KG1 (cell line): ENCODE results near the gene CLIP4.
A peak's percentile ranks its signal among the peaks of the same experiment; 100 is the strongest.
"Not testable (repeated sequence)": the region's sequence is repeated elsewhere in the genome, so short reads cannot be mapped to it uniquely, and the experiment has no call there.

Experiments used
- DNase-seq: peaks from one replicate; lab custom pipeline; 2025; lab: John Stamatoyannopoulos, UW

CLIP4 gene

DNA sequence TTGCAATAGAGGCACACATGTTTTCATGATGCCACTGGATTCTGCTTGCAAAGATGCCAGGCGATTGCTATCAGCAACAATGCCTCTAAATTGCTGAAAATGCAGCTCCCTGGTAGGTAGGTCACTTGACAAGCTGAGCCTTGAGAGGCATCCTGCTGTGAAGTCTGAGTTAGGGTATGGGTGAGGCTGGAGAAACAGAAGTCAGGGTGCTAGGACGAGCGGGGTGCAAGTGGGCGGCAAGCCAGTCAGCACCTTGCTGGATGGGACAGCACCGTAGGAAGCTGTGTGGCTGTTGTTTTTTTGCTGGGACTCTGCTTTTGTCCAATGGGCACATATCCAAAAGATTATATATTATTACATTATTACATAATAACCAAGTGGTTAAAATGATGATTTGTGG lies 10.5 kb upstream of the CLIP4 start:
- no peak for DNase-seq

DNA sequence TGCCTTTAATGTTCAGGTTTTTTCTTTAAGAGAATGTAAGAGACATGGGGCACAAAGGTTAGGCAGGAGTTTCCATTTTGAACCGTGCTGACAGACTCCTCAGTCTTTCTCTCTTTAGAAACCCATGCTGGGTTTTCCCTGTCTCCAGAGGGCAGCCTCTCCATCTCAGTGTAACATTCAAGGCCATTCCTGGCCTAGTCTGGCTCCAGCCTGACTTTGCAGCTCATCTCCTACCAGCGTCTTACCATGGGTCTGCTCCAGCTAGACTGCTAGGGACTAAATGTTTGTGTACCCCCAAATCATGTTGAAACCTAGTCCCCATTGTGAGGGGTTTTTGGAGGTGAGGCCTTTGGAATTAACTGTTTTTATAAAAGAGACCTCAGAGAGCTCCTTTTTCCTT lies 9.8 kb upstream of the CLIP4 start:
- DNase-seq: no peak

DNA sequence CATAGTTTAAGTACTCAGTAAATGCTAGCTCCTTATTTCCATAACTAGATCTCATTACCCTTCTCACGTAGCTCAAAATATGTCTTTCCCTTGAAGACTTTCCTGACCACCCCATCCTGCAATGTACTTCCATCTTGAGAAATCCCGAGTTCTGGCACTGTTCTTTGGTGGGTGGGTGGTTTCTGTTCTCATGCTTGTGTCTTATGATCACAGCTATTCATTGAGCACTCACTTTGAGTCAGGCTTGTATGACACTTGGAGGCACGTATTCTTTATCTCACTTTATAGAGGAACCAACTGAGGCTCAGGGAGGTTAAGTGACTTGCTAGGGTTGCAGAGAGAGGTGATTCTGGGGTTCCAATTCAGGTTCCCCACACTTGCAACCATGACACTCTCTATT lies 9.0 kb upstream of the CLIP4 start:
- no peak for DNase-seq

DNA sequence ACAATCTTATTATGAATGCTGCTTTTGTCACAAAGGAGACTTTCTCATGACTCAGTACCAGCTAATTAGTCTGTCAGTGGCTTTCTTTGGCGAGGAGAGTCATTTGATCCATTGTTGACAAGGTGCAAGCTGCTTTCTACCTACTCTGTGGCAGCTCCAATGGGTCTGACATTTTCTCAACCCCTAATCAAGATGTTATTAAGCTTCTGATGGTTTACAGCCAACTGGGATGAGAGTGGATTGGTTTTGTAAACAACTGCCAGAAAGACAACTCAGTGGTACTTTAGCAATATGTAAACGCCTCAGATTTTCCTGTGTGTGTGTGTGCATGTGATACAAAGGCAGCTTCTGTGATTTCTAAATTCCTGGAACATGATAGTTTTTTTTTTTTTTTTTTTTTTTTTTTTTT lies 8.2 kb upstream of the CLIP4 start:
- no peak for DNase-seq

DNA sequence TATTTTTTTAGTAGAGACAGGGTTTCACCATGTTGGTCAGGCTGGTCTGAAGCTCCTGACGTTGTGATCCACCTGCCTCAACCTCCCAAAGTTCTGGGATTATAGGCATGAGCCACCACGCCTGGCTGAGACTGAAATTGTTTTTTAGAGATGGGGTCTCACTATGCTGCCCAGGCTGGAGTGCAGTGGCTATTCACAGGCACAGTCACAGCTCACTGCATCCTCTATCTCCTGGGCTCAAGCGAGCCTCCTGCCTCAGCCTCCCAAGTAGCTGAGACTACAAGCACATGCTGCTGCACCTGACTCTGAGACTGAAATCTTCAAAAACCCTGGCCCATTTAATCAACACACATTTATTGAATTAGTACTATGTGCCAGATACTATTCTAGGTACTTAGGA lies 7.7 kb upstream of the CLIP4 start:
- DNase-seq: not testable (repeated sequence)

DNA sequence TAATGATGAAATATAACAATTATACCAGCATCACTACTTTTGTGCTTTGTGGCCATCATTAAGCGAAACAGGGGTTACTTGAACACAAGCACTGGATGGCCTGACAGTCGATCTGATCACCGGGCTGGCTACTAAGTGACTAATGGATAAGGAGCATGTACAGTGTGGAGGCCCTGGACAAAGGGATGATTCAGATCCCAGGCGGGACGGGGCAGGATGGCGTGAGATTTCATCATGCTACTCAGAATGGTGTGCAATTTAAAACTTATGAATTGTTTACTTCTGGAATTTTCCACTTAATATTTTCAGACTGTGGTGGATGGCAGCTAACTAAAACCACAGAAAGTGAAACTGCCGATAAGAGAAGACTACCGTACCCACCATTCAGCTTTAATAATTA lies 7.0 kb upstream of the CLIP4 start:
- no peak for DNase-seq

DNA sequence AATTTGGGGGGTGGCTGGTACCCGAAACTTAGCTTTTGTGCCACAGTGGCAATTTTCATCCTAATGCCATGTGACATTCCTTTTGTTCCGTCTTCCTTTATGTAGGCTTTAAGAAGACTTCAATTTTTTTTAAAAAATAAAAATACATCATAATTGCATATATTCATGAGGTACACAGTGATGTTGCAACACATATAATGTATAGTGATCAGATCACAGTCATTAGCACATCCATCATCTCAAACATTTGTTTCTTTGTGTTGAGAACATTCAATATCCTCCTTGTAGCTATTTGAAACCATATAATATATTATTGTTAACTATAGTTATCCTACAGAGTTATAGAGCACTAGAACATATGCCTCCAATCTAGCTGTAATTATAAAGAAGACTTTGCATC lies 6.0 kb upstream of the CLIP4 start:
- DNase-seq: no peak

DNA sequence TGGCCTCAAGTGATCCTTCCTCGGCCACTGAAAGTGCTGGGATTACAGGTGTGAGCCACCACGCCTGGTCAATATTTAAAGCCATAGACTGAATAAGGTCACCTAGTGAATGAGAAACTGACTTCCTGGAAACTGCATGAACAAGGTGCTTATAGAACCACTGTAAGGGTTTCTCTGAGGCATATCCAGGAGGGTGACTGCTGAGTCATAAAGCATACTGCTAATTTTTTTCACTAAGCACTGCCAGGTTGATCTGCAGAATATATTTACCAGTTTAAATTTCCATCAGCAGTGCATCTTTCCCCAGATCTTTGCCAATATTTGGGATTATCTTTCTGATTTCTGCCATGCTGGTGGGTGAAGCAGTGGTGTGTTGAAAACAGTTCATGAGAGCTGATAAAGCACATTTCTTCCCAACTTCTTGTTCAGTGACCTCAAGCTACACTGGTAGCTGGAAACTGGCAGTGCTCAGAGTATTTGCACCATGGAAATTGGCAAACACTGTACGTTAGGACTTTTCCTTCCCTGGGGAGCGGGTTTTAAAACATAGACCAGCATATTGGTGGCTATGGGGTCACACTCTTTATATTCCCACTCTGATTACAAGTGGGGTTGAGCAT lies 4.2 kb upstream of the CLIP4 start:
- no peak for DNase-seq

DNA sequence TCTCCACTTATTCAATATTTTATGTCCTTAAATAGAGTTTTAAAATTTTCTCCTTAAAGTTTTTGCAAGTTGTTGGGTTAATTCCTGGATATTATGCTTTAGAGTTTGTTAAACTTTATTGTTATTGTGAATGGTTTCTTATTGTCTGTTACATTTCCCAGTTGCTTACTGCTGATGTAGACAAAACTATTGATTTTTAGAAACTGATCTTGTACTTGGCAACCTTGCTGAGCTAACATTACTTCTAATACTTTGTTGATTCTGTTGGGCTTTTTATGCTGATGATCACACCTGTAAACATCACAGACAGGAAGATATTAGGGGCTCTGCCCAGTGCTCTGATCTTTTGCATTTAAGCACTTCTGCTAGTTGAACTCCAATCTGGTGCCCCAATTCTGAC lies 2.8 kb upstream of the CLIP4 start:
- no peak for DNase-seq

DNA sequence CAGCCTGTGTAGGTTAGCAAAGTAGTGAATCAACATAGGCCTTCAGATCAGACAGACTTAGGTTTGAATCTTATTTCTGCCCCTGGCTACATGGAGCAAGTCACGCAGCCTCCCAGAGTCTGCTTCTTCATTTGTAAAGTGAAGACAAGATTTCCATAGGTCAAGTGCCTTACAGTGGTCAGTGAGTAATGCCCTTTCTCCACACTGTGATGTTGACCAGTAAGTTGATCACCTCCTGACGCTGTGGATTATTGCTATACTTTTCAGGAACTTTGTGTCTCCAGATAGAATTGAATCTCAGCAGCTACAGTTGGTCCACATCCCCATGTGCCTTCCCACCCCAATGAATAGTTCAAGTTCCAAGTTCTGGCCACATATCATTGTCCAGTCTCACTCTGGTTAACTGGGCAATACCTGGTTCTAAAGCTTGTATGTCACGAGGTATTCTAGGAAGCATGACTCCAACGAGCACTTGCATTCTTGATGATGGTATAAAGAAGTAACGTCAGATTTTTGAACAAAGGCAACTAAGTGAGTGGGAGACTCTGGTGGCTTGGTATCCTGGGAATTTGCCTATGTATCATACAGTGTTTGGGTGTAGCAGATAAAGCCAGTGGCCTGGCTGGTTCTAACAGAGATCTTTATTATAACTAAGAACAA lies 2.1 kb upstream of the CLIP4 start:
- no peak for DNase-seq

DNA sequence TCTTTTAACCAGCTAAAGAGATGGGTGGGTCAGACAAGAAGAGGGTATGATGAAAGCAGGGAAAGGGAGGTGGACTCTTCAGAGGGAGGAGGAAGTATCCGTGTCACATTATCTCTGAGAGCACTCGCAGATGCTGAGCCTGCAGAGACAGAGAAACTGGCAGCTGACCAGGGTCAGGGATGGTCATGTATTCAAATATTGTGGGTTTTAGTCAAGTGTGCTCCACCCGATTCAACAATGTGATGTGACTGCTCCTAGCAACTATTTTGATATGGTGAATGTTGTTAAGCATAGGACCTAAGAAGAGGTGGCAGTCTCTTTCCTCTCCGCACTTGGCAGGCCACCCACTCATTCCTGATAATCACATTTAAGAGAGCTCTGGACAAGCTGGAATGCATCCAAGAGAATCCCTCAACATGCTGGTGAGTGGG lies 1.3 kb upstream of the CLIP4 start:
- no peak for DNase-seq

DNA sequence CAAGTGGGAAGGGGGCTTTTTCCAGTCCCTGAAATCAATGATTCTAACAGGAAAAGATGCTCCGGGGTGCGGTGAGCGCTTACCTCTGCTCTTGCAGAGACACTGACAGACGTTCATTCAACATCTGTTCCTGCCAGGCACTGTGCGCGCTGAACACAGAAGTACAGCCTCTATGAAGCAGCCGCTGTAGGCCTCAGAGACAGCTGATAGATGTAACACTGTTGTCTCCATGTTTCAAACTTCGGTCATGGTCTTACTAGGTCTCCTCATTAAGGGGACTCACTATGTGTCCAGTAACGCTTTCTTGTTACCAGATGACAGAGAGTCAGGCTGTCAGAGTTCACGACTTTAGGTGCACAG lies 649 bp upstream of the CLIP4 start:
- DNase-seq: no peak

DNA sequence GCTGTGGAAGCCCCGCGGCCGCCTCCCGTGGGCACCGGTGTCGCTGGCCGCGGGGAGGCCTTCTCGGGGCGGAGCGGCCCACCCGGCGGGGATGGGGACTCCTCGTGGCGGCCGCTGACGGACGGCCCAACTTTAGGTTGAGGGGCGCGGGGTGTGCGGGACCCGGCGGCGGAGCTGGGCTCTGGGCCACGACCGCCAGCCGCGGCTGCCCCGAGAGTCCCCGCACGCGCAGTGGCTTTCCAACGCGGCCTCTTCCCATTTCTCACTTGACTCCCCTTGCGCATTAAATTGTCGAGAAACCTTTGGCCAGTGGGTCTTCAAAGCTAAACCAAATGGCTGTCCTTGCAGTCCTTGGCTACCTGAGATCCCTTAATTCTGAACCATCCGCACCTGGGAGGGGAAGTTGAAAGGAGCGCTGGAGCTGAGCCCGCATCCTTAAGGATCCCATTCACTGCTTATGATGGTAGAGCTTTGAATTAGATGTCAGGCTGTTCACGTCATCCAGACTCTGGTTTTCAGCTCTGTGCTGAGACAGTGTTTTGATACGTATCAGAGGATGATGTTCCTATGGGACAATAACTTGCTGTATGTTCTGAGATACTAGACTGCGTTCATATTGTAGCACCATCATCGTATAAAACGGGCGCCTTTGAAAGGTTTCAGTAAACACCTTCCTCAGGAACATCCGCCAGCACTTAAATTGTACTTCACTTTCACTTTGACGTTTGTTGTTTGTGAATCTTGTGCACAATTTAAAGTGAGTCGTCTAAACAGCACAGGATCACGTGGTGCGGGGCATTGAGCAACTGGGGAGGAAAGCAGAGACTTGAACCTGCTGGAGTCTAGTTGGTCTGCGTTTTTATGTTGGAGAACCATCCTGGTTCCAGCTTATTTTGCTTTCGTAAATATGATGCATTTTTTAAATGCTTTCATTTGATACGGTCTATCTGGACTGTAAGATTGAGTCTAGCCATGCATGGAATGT lies 874 bp downstream of the CLIP4 start:
- DNase-seq: peak; percentile 62

DNA sequence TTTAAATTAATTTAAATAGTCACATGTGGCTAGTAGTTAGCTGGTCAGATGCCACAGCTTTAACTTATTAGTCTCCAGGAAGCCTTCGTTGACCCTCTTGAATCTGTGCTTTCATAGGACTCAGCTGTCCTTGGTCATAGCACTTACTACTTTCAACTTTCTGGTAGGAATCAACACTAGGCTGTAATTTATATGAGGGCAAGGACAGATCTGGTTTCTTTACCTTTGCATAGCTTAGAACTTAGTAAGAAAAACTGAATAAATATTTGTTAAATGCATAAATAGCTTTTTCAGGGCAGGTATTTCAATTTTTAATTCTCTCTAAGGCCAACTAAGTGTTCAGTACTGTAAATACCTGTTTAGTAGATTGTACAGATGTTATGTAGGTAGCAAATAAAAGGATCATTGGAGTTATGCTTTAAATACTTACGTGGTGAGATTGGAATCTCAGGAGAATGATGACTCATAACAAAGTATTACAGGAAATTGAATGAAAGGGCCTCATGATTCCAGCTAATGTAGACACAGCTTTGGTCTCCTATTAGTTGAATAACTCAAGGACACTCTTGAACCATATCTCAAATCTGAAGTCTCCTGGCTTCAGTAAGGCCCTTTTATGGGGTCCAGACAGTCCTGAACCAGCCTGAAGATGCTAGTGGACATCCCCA lies 2.6 kb downstream of the CLIP4 start:
- DNase-seq: no peak

DNA sequence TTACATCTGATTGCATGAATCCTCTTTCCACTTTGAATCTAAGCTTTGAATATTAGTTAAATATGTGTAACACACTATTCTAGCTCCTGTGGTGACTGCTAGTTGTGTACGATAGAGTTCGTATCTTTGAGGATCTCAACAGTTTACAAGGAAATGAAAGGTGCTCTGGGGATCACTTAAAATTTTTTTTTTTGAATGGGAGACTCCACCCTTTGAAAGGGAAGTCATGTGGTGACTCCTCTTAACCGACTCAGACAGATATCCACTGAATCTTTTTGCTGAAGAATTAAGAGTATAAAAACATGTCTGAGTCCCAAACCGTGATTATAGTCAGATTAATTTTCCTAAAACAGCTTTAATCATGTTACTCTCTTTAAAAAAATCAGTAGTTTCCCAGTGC lies 4.0 kb downstream of the CLIP4 start:
- no peak for DNase-seq

DNA sequence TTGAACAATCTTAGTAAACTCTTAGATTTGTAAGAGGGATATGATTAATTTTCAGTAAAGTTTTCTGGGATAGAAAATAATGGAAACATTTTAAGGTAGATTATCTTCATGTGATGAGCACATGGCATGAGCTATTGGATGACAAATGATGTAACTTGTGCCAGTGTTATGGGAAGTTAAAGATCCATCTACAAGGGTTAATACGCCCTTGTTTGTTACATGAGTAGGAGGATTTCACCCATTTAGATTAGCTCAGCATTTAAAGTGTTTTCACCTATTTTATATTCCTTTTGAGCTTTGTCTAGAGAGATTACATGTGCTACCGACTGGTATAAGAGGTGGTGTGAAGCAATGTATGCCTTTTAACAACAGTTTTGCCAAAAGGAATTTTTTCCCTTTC lies 5.6 kb downstream of the CLIP4 start:
- no peak for DNase-seq

DNA sequence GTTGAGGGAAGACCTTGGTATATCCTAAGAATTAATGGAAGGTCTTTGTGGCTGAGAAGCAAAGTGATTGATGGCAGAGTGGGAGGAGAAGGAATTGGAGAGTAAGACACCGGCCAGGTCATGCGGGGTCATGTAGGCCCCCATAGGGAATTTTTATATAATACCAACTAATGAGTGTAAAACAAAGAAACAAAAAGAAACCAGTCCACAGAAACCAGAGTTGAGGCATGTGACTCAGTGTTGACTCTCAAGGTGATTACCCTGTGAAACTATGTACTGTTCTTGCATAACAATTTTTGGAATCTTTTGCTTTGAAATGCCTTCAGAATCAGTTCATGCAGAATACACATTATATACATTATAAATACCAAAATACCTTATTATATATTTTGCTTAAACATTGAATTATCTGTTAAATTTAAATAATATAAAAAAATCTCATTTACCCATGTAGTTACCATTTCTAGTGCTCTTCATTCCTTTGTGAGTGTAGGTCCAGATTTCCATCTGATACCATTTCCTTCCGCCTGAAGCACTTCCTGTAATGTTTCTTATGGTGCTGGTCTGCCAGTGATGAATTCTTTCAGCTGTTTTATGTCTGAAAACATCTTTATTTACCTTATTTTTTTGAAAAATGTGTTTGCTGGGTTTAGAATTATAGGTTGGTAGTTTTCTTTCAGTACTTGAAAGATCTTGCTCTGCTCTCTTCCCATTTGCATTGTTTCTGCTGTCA lies 8.6 kb downstream of the CLIP4 start:
- DNase-seq: no peak

DNA sequence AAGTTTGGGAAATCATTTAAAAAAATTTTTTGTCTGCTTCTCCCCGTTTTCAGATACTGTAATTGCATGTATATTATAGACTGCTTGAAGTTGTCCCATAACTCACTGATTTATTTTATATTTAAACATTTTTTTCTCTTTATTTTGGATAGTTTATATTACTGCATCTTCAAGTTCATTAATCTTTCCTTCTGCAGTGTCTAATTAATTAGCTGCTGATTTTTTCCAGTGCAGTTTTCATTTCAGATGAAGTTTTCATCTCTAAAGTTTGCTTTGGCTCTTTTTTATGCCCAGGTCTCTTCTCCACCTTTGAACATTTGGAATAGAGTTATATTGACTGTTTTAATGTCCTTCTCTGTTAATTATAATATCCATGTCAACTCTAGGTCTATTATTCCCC lies 9.3 kb downstream of the CLIP4 start:
- DNase-seq: no peak

DNA sequence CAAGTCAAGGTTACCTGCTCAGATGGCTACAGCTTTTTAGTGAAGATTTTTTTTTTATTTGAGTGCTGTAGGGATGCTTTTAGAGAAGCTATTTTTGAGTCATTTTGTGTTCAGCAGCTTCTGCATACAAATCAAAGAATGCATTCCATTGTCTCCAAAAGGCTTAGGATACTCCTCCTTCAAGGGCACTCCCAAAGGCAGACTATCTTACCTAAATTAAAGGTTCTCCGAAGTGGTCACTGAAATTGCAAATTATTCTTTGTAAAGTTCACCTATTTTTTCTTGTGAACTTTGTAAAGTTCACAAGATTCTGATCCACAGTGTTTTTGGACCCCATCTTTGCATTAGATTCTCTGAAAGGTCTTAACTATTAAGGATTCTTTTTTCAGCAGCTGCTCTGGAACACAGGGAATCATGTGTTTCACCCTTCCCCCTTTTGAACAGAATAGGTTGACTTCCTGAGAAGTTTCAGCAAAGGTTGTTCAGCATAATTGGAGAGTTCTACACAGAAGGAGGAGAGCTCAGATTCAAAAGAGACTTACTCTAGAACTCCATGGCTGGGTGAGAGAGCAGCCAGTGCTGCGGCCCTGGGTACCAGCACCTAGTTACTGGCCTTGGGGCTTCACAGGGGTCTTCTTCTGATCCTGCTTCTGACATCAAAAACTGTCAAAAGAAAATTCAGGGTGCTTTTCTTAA lies 14.5 kb downstream of the CLIP4 start:
- no peak for DNase-seq

DNA sequence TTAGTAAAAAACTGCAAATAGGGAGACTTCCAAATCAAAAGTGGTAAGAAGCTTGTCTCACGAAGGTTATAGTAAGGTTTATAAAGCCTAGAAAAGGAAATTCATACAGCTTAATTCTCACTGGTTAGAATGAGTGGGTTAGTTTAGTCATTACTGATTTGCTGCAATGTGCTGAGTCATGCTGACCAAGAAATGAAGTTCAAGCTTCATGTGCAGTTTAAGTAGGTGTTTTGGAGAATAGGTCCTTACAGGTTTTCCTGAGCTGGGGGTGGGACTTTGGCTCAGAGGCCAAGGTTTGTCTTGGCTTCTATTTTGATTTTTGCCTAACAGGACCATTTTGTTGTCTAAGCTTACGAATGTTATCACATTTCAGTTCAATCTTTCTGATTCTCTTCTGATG lies 15.1 kb downstream of the CLIP4 start:
- DNase-seq: no peak

DNA sequence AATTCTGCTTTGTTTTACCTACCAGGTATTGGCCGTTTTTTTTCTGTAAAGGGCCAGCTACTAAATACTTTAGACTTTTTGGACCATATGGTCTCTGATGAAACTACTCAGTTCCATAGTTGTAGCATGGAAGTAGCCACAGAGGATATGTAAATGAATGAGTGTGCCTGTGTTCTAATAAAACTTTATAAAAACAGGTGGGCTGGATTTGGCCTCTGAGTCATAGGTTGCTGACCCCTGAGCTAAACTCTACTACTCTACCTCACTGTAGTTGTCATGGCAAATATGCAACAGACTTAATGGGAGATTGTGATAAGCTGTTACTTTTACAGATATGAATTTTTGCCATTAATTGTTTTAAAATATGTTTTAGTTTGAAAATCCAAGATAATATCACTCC lies 19.7 kb downstream of the CLIP4 start:
- no peak for DNase-seq
